ENCODE results near the gene IL17RA. TPM values are rescaled to one million over a fixed set of nuclear protein-coding genes. Genes with fewer than 3 reads are reported as not detected.
A peak's percentile ranks its signal among the peaks of the same experiment; 100 is the strongest.

IL17RA gene
- total and polyA plus RNA-seq, 7 experiments from 2014 or later: 45.8 to 91.8 (median 70.4) TPM

DNA sequence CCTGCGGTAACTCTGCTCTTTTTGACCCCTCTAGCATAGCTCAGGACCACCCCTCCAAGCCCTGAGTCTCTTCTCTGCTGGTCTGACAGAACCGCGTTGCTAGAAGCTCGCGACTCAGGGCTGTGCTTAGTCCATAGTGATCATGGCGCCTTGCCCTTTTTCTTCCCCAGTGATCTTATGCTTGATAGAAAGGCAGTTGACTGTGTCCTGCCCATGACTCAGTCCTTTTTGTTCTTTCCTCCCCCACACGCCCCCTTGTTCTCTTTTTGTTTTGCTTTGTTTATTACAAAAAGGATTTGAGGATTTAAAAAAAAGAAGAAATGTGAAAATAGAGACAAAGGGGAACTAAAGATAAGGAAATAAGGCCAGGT lies 17.5 kb downstream of the IL17RA start:
- Histone ChIP-seq H3K4me3 (ENCODE audit: low read length) (no peak overlapping the region), H3K27me3 (ENCODE audit: control insufficient read depth in 2 of 2, insufficient read depth in 2 of 2, low read length in 2 of 2) (no peaks in the 10 kb centered on the region), H3K36me3 (ENCODE audit: control insufficient read depth in 2 of 3, insufficient read depth in 3 of 3, low read length in 3 of 3) (peaks cover 28 to 81% (median 33%) of the 10 kb centered on the region in 3 experiments), H3K9me3 (ENCODE audit: control insufficient read depth in 2 of 3, low read length in 3 of 3) (no peaks in the 10 kb centered on the region), H3K27ac (ENCODE audit: low read depth, low read length) (no peak overlapping the region), H3K4me1 (ENCODE audit: control insufficient read depth in 2 of 2, insufficient read depth in 2 of 2, low read length in 2 of 2) (peaks cover 29 to 87% of the 10 kb centered on the region in 2 donors)
- no peaks in the 10 kb centered on the region for H3K27me3 Mint-ChIP-seq
- H3K4me1 Mint-ChIP-seq: peaks cover 59 to 95% (median 85%) of the 10 kb centered on the region in 7 donors
- intact Hi-C loops (cut with micrococcal nuclease): no loop called here
- peak overlapping the region in 3 of 10 donors; percentile 30 to 83 (median 74) for H3K4me3 Mint-ChIP-seq
- ChIA-PET POLR2A (interaction anchor here (0.6 to 1.8 kb wide), 4 partner anchors 14 to 18 kb away, joined by 3 to 4 read pairs (median 3); no protein-coding TSS in a partner anchor), CTCF (interaction anchor here (0.7 kb wide), 1 partner anchor 70 kb away, joined by 3 read pairs; no protein-coding TSS in a partner anchor)
- peak overlapping the region in 8 of 9 donors; percentile 43 to 96 (median 82) for H3K27ac Mint-ChIP-seq
- no peak for DNase-seq
- H3K9me3 Mint-ChIP-seq: no peaks in the 10 kb centered on the region
- peaks cover 13 to 73% (median 48%) of the 10 kb centered on the region in 5 donors for H3K36me3 Mint-ChIP-seq
- ATAC-seq: no peak

GRCh38 chr22:17103351-17103750 lies 18.6 kb downstream of the IL17RA start:
- no peak for ATAC-seq
- Mint-ChIP-seq H3K9me3 (no peaks in the 10 kb centered on the region), H3K4me1 (peaks cover 56 to 94% (median 81%) of the 10 kb centered on the region in 7 donors), H3K4me3 (peak overlapping the region in 4 of 10 donors; percentile 10 to 39 (median 34)), H3K27me3 (no peaks in the 10 kb centered on the region), H3K36me3 (peaks cover 13 to 71% (median 47%) of the 10 kb centered on the region in 5 donors), H3K27ac (peak overlapping the region in 8 of 9 donors; percentile 41 to 94 (median 65))
- Histone ChIP-seq H3K9me3 (ENCODE audit: control insufficient read depth in 2 of 3, low read length in 3 of 3) (no peaks in the 10 kb centered on the region), H3K27me3 (ENCODE audit: control insufficient read depth in 2 of 2, insufficient read depth in 2 of 2, low read length in 2 of 2) (no peaks in the 10 kb centered on the region), H3K4me1 (ENCODE audit: control insufficient read depth in 2 of 2, insufficient read depth in 2 of 2, low read length in 2 of 2) (peaks cover 19 to 82% of the 10 kb centered on the region in 2 donors), H3K4me3 (ENCODE audit: low read length) (no peak overlapping the region), H3K36me3 (ENCODE audit: control insufficient read depth in 2 of 3, insufficient read depth in 3 of 3, low read length in 3 of 3) (peaks cover 28 to 84% (median 29%) of the 10 kb centered on the region in 3 experiments), H3K27ac (ENCODE audit: low read depth, low read length) (no peak overlapping the region)
- DNase-seq: no peak
- CTCF ChIA-PET: no interaction called here
- intact Hi-C loops (cut with micrococcal nuclease): no loop called here
- POLR2A ChIA-PET: no interaction called here

DNA sequence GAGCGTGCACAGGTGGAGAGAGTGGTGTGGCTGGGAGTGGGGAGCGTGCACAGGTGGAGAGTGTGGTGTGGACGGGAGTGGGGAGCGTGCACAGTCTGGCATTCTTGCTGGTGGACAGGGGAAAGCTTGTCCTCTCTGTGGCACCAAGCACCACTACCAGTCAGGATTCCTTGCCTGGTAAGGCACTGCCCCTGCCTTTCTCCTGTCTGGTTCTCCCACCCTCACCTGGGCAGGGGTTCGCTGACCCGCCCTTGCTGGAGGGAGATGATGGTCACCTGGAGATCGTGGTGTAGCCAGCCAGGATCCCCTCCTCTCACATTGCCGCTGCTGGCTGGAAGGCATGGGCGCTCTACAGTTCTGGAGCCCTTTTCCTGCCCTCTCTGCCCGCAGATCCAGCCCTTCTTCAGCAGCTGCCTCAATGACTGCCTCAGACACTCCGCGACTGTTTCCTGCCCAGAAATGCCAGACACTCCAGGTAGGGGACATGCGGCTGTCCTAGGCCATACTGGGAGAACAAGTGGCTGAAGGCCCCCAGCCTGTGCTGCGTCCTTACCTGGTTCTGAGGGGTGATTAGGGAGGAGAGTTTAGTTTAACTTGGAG lies 19.6 kb downstream of the IL17RA start:
- Mint-ChIP-seq H3K27ac (peak overlapping the region in 8 of 9 donors; percentile 36 to 94 (median 78)), H3K27me3 (no peaks in the 10 kb centered on the region), H3K9me3 (no peaks in the 10 kb centered on the region), H3K4me3 (peak overlapping the region in 2 of 10 donors; percentile 38 to 87), H3K4me1 (peaks cover 45 to 86% (median 70%) of the 10 kb centered on the region in 7 donors), H3K36me3 (peaks cover 13 to 60% (median 36%) of the 10 kb centered on the region in 5 donors)
- no peak overlapping the region for H3K27ac ChIP-seq (ENCODE audit: low read depth, low read length)
- H3K36me3 ChIP-seq (ENCODE audit: control insufficient read depth in 2 of 3, insufficient read depth in 3 of 3, low read length in 3 of 3): peaks cover 26 to 91% (median 28%) of the 10 kb centered on the region in 3 experiments
- CTCF ChIA-PET: no interaction called here
- peaks cover 8 to 71% of the 10 kb centered on the region in 2 donors for H3K4me1 ChIP-seq (ENCODE audit: control insufficient read depth in 2 of 2, insufficient read depth in 2 of 2, low read length in 2 of 2)
- intact Hi-C loops (cut with micrococcal nuclease): no loop called here
- H3K4me3 ChIP-seq (ENCODE audit: low read length): no peak overlapping the region
- no peaks in the 10 kb centered on the region for H3K27me3 ChIP-seq (ENCODE audit: control insufficient read depth in 2 of 2, insufficient read depth in 2 of 2, low read length in 2 of 2)
- ATAC-seq (no peak), DNase-seq (no peak)
- POLR2A ChIA-PET: interaction anchor here (0.7 to 16.1 kb wide), 3 partner anchors 14 to 27 kb away, joined by 3 to 114 read pairs (median 4); no protein-coding TSS in a partner anchor
- H3K9me3 ChIP-seq (ENCODE audit: control insufficient read depth in 2 of 3, low read length in 3 of 3): no peaks in the 10 kb centered on the region

- Mint-ChIP-seq H3K4me3 (peak overlapping the region in 7 of 10 donors; percentile 29 to 87 (median 75)), H3K4me1 (peaks cover 39 to 81% (median 63%) of the 10 kb centered on the region in 7 donors), H3K9me3 (no peaks in the 10 kb centered on the region), H3K27ac (peak overlapping the region; percentile 49 to 96 (median 89)), H3K36me3 (peaks cover 13 to 54% (median 39%) of the 10 kb centered on the region in 5 donors), H3K27me3 (no peaks in the 10 kb centered on the region)
- no peaks in the 10 kb centered on the region for H3K9me3 ChIP-seq (ENCODE audit: control insufficient read depth in 2 of 3, low read length in 3 of 3)
- H3K4me1 ChIP-seq (ENCODE audit: control insufficient read depth in 2 of 2, insufficient read depth in 2 of 2, low read length in 2 of 2): peaks cover 4 to 61% of the 10 kb centered on the region in 2 donors
- H3K4me3 ChIP-seq (ENCODE audit: low read length): no peak overlapping the region
- DNase-seq (no peak), ATAC-seq (no peak)
- no peaks in the 10 kb centered on the region for H3K27me3 ChIP-seq (ENCODE audit: control insufficient read depth in 2 of 2, insufficient read depth in 2 of 2, low read length in 2 of 2)
- POLR2A ChIA-PET: interaction anchor here (1.3 to 16.1 kb wide), 4 partner anchors 10 to 18 kb away, joined by 3 to 114 read pairs (median 4); no protein-coding TSS in a partner anchor
- H3K36me3 ChIP-seq (ENCODE audit: control insufficient read depth in 2 of 3, insufficient read depth in 3 of 3, low read length in 3 of 3): peaks cover 20 to 89% (median 26%) of the 10 kb centered on the region in 3 experiments
- H3K27ac ChIP-seq (ENCODE audit: low read depth, low read length): peak overlapping the region; percentile 66
- CTCF ChIA-PET: interaction anchor here (3.0 kb wide), 1 partner anchor 10 kb away, joined by 8 read pairs; no protein-coding TSS in a partner anchor
- intact Hi-C loops (cut with micrococcal nuclease): loop anchor here (1.0 kb wide), 3 partner anchors 7 to 18 kb away; no protein-coding TSS in a partner anchor
Observed at GRCh38 chr22:17105143-17106129, 20.6 kb downstream of the IL17RA start.

DNA sequence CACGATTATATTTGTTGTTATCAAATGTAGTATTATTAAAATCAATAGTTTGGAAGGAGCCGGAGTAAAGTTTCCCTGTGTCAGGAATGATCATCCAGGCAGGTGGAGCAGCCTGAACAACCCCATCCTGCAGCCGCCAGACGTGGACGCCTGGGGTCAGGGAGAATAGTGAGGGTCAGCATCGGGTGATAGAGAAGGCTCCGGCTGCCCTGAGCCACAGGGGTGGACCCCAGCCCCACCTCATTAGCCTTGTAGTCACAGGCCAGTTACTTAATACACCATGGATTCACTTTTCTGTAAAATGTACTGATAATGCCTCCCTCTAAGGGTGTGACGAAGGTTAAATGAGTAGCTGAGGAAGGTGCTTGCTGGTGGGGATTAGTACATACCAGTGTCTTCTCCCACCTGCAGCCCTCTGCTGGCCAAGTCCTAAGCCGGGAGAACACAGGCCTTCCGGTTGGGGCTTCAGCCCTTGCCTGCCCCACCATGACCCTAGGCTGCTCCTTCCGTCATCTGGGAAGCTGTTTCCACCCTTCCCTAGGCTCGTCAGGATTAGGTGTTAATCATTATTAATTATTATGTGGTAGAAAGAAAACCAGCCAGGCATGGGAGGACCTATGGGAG lies 21.5 kb downstream of the IL17RA start:
- peaks cover 4 to 53% of the 10 kb centered on the region in 2 donors for H3K4me1 ChIP-seq (ENCODE audit: control insufficient read depth in 2 of 2, insufficient read depth in 2 of 2, low read length in 2 of 2)
- H3K27me3 Mint-ChIP-seq: no peaks in the 10 kb centered on the region
- intact Hi-C loops (cut with micrococcal nuclease): loop anchor here (1.0 kb wide), 3 partner anchors 8 to 19 kb away; no protein-coding TSS in a partner anchor
- peak; percentile 52 for ATAC-seq
- ChIA-PET POLR2A (interaction anchor here (0.7 to 16.1 kb wide), 8 partner anchors 9 to 53 kb away, joined by 3 to 114 read pairs (median 4); partner anchors contain the start of gene HDHD5), CTCF (interaction anchor here (0.5 to 3.0 kb wide), 2 partner anchors 11 to 12 kb away, joined by 3 to 8 read pairs; no protein-coding TSS in a partner anchor)
- H3K4me3 Mint-ChIP-seq: peak overlapping the region; percentile 70 to 87 (median 82)
- no peaks in the 10 kb centered on the region for H3K27me3 ChIP-seq (ENCODE audit: control insufficient read depth in 2 of 2, insufficient read depth in 2 of 2, low read length in 2 of 2)
- H3K9me3 Mint-ChIP-seq: no peaks in the 10 kb centered on the region
- H3K27ac ChIP-seq (ENCODE audit: low read depth, low read length): peak overlapping the region; percentile 66
- H3K36me3 ChIP-seq (ENCODE audit: control insufficient read depth in 2 of 3, insufficient read depth in 3 of 3, low read length in 3 of 3): peaks cover 16 to 81% (median 20%) of the 10 kb centered on the region in 3 experiments
- peaks cover 8 to 54% (median 32%) of the 10 kb centered on the region in 5 donors for H3K36me3 Mint-ChIP-seq
- no peaks in the 10 kb centered on the region for H3K9me3 ChIP-seq (ENCODE audit: control insufficient read depth in 2 of 3, low read length in 3 of 3)
- H3K4me3 ChIP-seq (ENCODE audit: low read length): peak overlapping the region; percentile 18
- H3K27ac Mint-ChIP-seq: peak overlapping the region; percentile 65 to 96 (median 90)
- DNase-seq: no peak
- H3K4me1 Mint-ChIP-seq: peaks cover 39 to 80% (median 60%) of the 10 kb centered on the region in 7 donors

All from naive thymus-derived CD4-positive, alpha-beta T cell (primary cell).